SK-N-SH treated with all-trans-retinoic acid at 6 μM for 48 hours (cell line): Measurements from ENCODE around the gene DMRTB1.

Source experiments
- ARNTL ChIP-seq: fragments of 450-650 bp; formaldehyde crosslinking; IDR thresholded peaks from 2 replicates; pipeline ENCODE4 v1.5.0; 2020; ENCODE audit warnings: low read depth, mild to moderate bottlenecking, moderate library complexity, borderline replicate concordance
- ZFP30 ChIP-seq: fragments of 450-650 bp; formaldehyde crosslinking; IDR thresholded peaks from 2 replicates; pipeline ENCODE4 v1.5.0; 2022; ENCODE audit warnings: mild to moderate bottlenecking, moderate library complexity
- TF ChIP-seq, protein P1 (sequence below): fragments of 250-450 bp; sonication (Bioruptor Pico); IDR thresholded peaks from 2 replicates; pipeline ENCODE4 v1.8.0; 2021; ENCODE audit warnings: low read depth, mild to moderate bottlenecking, moderate library complexity, borderline replicate concordance

GRCh38 chr1:53431805-53432565, 27.2 kb upstream of the DMRTB1 start:
- TF ChIP-seq ARNTL (no peak), ZFP30 (CRISPR knock-in tag) (no peak)
- TF ChIP-seq, protein P1, sequence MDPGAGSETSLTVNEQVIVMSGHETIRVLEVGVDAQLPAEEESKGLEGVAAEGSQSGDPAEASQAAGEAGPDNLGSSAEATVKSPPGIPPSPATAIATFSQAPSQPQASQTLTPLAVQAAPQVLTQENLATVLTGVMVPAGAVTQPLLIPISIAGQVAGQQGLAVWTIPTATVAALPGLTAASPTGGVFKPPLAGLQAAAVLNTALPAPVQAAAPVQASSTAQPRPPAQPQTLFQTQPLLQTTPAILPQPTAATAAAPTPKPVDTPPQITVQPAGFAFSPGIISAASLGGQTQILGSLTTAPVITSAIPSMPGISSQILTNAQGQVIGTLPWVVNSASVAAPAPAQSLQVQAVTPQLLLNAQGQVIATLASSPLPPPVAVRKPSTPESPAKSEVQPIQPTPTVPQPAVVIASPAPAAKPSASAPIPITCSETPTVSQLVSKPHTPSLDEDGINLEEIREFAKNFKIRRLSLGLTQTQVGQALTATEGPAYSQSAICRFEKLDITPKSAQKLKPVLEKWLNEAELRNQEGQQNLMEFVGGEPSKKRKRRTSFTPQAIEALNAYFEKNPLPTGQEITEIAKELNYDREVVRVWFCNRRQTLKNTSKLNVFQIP (CRISPR knock-in tag) = no peak
